ENCODE measurements around the gene RMC1.
A peak's percentile ranks its signal among the peaks of the same experiment; 100 is the strongest.
"Not testable (repeated sequence)": the region's sequence is repeated elsewhere in the genome, so short reads cannot be mapped to it uniquely, and the experiment has no call there.

RMC1 gene

DNA sequence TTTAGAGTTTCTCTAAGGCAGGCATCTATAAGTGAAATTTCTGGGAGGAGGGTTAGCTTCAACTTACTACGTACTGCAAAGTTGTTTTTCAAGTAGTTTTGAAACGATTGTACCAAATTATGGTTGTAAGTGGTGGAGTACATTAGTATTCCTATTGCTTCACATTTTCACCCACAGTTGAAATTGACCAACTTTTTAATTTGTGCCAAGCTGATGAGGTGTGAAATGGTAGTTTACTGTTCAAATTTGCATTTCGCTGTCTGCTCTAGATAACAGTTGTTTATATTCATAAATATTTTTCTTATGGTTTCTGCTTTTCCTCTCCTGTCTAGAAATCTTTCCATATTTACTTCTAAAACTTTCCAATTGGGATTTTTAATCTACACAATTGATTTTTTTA lies 64.4 kb downstream of the RMC1 start:
- no peak for DNase-seq

DNA sequence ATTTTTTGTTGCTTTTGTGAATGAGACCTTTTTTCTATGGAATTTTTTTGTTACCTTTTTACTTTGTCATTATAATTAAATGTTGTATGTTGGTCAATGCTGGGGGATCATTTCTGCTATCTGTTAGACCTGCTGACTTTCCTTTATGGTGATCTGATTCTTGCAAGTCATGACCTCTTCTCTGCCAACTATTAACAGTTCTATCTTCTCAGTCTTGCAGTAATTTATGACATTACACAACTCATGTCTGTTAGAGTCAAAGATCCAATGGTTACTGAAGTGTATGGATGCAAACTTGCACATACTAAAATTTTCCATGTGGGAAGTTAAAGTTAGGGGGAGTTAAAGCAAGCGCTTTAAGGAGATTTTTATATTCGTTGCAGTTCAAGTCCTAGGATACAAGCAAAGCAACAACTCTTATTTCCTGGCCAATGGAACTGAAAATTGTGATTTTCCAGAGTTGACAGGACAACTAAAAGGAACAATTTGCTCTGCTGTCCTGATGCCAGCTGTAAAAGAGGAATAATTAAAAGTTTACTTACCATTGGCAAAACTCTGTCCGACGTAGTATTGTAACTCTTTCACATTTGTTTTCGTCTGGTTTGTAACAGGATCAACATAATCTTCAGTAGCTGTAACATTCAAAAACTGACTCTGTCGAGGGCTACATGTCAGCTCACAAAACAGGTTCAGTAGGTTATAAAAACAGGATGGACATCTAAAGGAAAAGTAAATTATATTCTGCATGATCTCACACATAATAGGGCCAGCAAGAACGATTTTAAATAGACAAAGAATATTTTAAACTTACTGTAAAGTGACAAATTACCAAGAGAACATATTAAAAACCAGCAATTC lies 65.2 kb downstream of the RMC1 start:
- DNase-seq: no peak

DNA sequence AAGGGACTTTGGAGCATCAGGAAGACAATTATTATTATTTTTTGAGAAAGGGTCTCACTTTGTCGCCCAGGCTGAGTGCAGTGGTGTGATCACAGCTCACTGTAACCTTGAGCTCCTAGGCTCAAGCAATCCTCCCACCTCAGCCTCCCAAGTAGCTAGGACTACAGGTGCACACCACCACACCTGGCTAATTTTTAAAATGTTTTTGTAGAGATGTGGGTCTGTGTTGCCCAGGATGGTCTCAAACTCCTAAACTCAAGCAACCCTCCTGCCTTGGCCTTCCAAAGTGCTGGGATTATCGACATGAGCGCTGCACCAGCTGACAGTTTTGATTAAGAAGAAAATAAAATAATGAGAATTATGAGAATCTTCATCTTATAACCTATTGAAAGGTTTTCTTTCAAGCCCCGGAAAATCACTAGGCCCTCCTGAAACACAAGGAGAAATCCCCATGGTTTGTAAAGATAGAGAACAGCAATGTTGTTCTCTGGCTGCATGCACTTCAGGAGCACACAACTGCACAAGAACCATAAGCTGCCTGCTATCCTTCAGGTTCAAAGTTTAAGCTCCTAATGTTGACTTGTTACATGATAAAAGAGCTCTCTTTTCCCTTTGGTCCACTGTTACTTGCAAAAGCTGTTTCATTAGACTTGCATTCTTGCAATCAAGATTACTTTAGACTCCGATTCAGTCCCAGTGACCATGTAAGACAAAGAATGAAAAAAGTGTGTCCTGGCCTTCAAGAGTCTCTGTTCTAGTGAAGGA lies 66.2 kb downstream of the RMC1 start:
- DNase-seq: no peak

DNA sequence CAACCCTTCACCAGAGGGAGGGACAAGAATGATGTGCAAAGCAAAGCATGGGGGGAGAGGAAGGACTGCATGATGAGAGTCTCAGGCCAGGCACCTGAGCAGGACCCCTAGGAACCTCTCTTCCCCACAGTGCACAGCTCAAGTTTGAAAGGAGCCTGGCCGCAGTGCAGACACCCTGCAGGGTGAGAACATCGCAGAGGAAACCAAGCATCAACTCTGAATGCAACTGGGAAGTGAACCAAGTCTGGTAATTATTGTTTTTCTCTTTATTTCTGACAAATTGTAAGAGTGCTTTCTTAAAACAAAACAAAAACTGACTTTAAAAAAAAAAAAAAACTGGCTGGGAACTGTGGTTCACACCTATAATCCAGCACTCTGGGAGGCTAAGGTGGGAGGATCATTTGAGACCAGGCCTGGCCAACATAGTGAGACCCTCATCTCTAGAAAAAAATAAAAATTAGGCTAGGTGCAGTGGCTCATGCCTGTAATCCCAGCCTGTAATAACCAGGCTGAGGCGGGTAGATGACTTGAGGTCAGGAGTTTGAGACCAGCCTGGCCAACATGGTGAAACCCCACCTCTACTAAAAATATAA lies 67.7 kb downstream of the RMC1 start:
- DNase-seq: no peak

DNA sequence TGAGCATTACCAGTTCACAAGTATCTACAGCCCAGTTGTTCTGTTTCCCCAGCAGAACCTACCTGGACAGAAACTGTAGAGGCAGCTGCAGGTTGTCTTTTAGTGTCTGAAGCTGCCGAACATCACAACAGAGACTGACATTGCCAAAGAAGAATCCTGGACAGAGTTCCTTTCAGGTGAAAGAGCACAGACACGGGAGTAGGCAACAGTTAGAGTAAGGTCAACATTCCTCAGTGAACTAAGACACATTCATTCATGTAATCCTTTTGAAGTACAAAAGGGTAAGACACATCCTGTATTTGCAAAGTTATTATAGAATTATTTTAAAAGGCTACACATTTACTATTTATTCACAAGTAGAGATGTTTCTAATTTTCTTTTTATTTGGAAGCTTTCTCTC lies 68.7 kb downstream of the RMC1 start:
- no peak for DNase-seq

DNA sequence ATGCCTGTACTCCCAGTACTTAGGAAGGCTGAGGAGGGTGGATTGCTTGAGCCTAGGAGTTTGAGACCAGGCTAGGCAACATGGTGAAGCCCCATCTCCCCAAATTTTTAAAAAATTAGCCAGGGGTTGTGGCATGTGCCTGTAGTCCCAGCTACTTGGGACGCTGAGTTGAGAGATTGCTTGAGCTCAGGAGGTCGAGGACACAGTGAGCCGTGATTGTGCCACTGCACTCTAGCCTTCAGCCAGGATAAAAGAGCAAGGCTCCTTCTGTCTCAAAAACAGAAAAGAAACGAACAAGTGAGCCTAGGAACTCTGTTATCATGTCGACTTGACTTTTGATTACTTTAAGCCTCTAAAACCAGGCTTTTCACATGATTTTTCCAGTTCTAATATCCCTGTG lies 69.3 kb downstream of the RMC1 start:
- no peak for DNase-seq

DNA sequence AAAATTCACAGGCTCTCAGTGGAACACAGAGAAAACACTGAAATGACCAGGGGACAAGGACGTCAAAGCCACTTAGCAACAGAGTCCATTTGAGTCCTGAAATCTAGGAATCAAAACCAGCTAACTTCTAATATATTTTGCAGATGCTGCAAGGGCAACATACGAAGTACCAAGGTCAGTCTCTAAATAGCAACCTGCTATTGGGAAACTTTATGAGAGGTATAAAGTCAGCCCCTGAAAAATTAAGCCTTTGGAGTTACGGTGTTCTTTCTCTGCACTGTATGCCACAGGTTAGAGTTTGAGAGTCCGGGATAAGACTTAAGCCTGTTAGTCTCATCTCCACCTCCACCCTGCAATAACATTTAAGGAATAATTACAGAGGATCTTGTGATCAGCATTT lies 69.7 kb downstream of the RMC1 start:
- no peak for DNase-seq

DNA sequence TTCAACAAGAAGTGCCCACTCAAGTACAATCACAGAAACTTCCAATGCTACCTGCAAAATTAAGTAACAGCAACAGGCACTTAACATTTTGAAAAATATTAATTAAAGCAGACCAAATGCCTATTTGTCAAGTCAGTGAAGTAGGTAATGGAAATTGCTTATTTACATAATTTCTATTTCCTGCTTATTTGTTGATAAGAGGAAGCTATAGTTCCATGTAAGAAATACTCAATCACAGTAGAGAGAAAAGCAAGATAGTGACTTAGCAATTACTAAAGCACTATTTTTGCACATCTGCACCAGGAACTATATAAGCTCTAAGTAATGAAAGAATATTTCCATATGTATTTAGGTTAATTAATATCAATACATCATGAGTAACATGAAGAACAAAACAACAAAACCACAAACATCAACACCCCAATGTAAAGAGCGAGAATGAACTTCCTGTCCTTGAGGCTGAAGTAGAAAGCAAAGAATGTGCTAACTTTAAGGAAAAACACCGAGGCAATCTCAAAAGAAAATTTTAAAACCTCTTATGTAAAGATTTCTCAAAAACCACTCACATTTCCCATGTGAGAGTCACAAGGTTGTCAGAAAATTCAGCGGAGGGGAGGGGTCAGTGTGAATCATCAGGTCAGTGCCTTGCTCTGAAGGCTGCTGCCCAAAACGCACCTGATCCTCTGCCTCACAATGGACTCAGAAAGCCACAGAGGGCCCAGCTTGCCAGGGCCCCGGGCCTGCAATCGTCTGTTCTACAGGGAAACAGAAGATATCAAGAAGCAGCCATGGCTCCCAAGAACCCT lies 70.5 kb downstream of the RMC1 start:
- peak in 1 of 4 experiments; percentile 8 for DNase-seq

DNA sequence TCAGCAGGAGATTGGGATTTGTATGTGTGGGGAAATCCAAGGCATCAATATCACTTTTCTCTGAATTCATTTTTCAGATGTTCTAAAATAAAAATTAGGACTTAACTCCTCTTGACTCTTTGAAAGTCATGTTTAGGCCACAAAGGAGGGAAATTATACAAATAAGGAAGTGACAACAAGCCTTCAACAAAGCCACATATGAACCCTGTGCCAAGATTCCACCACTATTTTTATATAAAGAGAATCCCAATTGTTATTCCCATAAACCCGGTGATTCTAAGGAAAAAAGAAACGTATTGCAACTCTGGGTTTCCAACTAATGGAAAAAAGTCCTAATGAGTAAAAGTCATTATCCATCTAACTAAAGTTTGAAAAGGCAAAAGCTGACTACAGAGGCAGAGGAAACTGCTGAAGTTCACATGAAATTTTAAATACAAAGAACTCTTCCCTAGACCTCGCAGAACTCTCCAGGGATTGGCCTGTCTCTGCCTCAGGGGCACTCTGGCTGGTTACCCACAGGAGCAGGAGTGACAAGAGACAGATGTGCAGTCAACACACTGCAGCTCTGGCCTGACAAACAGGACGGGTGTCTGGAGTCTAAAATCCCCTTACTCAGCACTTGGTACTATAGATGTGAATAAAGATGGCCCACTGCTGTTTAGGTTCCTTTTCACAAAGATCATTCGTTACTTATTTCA lies 71.4 kb downstream of the RMC1 start:
- DNase-seq: no peak

DNA sequence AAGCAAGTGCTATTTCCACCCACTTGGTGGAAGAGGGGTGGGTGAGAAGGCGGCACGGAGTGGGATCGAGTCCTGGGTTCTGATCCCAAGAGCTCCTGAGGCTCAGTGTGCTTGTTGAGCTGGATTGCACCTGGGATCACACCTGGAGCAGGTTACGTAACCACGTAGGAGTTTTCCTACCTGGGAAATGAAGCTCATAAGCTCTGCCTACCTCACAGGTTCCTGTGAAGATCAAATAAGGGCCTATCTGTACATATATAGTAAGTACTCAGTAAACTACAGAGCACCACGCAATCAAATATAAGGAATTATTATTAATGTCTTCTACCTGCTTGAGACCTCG lies 72.0 kb downstream of the RMC1 start:
- no peak for DNase-seq

DNA sequence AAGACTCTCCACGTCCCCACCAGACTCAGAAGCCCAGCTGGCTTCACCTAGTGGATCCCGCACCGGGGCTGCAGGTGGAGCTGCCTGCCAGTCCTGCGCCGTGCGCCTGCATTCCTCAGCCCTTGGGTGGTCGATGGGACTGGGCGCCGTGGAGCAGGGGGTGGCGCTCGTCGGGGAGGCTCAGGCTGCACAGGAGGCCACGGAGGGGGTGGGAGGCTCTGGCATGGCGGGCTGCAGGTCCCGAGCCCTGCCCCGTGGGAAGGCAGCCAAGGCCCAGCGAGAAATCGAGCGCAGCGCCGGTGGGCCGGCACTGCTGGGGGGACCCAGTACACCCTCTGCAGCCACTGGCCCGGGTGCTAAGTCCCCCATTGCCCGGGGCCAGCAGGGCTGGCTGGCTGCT lies 74.2 kb downstream of the RMC1 start:
- DNase-seq: not testable (repeated sequence)

DNA sequence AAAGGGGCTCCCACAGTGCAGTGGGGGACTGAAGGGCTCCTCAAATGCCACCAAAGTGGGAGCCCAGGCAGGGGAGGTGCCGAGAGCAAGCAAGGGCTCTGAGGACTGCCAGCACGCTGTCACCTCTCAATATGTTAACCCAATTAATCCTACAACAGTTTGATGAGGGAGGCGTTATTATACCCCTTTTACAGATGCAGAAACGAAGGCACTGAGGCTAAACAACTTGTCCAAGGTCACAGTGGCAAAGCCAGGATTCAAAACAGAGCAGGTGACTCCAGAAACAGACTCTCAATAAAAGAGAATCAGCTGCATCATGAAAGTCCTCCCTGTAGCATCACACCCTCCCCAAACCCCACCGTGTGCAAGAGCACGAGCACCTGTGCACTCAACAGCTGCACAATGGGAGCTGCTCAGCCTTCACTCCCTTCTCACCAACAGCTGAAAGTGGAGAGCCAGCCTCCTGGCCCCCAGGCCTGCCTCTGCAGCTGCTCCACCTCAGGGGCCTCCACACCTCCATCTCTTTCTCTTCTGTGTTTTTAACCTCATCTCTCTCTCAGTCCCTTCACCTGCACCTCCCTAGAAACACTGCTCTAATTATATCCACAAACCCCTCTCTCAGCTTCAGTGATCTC lies 74.9 kb downstream of the RMC1 start:
- no peak for DNase-seq

DNA sequence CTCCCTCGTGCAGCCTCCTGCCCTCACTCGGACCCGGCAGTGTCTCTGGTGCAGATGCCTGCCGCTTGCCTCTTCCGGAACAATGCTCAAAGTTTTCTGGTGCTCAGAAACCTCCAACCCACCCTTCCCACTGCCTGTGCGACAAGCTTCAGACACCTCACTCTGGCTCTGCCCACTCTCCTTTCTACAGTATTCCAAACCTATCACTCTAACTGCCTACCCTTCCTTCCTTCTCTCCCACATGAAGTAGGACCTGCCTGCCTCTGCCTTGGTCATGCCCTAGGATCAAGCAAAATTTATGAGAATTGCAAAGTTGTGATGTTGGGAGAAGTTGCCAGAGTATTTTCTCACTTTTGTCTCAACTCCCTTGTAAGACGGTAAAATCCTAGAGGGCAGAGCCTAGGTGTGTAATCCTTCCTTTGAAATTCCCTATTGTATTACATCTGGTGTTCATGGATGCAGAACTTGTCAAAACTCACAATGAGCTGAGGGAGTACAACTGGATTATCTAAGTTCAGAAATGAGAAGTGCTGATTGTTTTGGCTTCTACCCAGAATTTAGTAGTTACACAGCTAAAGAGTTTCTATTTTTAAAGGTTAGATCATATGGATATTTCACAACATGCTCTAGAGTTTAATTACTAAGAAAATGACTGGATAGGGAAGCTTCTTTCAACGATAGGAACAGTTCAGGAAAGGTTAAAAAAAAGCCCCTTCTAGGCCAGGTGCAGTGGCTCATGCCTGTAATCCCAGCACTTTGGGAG lies 75.8 kb downstream of the RMC1 start:
- DNase-seq: no peak

DNA sequence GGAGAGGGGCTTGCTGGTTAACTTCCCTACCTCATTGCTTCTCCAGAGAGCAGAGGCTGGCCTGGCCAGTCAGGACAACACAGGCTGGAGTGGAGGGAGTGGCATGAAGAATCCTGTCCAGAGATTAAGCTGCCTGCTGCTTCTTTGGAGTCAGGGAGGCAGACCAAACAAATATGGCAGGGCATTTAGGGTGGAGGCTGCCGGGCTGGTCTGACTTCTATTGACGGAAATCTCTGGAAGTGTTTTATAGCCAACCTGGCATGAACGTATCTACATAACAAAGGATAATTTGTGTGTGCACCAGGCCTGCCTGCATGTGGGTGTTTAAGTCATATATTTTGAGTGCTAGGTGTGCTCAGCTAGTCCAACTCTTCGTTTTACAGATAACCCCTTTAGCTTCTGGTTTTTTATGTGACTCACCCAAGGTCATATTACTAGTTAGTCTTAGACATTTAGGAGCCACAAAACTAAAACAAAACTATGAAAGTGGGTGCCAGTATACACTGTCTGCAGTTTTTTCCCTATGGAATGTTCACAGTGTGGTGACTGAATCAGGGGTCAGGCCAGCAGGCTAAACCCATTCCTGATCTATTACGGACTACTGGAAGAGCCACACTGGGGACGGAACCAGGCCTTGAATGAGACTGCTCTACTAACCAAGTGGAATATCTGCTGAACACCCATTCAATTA lies 77.5 kb downstream of the RMC1 start:
- DNase-seq: no peak

Data from activated CD4-positive, CD25-positive, alpha-beta regulatory T cell (primary cell).